GM19099 (cell line): ENCODE data around the gene COL2A1.

Experiments
- POLR2A ChIP-seq: IDR thresholded peaks from 3 replicates; pipeline ENCODE4 v1.6.1; 2011; ENCODE audit warnings: low read depth; ENCODE audit not compliant: insufficient read length; ENCODE audit errors: extremely low read depth

Gene COL2A1

GRCh38 chr12:48036818-48037217 lies 32.5 kb upstream of the COL2A1 start:
- no peak for TF ChIP-seq POLR2A

DNA sequence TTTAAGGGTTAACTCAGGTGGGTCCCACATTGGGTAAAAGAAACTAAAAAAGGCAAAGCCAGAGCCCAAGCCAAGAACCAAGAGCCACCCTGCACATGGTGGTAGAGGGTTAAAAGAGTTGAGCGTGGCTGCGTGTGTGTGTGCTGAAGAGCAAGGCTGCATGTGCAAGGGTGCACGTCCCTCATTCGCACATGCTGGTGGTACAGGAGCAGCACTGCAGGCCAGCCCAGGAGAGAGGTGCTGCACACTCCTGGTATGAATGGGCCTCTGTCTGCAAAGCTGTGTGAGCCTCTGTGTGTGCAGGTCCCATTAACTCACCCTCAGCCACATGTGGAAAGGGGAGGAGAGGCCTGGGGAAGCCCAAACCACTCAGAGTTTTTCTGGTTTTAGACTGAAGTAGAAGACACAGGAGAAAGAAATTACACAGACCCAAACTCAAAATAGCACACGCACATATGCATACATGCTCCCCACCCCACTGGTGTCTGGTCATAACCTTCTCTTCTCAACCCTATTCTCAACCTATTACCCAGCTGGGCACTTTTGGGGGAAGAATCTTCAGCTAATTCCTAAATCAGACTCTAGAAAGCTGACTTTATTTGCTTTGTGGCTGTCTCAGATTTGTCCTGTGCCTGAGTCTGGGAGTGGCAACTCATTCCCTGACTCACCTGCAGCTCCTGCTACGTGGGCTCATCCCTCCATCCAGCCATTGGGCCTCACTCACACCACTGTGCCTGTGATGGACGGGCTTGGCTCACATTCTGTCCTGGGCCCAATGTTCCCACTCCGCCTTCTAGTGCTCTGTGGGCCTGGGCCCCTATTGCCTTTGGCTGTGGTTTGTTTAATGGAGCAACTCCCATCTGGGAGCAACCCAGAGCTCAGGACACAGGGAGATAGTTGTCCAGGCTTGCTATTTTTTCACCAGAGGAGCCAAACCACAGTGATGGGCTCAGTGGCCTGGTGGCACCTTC lies 30.8 kb upstream of the COL2A1 start:
- no peak for TF ChIP-seq POLR2A

- TF ChIP-seq POLR2A: no peak
These were observed 29.2 kb upstream of the COL2A1 start for GRCh38 chr12:48033451-48033850.

- TF ChIP-seq POLR2A: no peak
These were observed 28.3 kb upstream of the COL2A1 start for GRCh38 chr12:48032597-48032996.

DNA sequence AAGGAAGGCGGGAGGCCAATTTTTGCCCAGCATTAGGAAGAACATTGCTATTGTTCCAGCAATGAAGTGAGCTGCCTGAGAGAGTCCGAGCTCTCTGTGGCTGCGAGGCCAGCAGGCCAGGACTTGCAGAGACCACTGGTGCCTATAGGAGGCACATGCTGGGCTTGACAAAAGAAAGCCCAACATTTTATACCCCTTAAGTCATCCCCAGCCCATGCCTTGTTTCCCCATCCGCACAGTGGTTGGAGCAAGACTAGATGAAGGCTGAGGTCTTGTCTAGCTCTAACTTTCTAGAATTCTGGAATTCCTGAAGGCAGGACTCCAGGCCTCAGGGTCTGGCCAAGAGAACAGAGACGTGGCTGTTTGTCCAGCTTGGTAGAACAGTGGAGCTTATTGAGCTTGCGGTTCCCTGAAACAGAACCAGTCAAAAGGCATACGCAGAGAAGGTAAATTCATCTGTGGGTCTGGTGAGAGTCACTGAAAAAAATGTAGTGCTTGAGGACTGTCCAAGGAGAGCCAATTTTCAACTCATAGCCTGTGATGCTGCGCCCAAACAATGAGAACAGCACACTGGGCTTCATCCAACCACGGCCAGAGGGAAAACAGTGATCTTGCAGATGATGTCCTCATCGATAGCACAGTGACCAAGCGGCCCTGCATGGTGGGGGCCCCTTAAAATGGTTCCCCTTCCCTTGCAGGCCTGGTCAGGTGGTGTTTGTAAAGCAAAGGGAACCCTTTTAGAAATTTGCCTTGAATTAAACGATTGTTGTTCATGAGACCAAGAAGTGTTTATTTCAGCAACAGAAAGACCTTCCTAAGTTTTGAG lies 27.1 kb upstream of the COL2A1 start:
- TF ChIP-seq POLR2A: no peak

DNA sequence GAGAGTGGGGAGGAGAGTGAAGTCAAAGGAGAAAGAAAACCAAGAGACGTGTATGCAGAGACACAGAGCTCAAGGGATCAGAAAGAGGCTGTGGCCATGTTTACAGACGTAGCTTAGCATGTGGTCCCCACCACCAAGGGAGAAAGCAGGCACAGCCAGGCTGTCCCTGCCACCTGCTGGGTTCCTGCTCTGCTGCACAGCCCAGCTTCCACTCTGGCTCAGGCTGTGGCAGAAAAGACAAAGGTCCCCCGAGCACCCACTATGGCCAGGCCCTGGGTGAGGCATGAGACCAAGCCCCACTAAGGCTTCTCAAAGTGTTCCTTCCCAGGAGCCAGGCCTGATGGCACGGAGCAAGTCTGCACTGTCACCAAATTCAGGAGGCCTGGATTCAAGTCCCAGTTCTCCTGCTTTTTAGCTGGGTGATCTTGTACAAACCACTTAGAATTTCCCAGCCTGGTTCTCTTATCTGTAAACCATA lies 25.9 kb upstream of the COL2A1 start:
- no peak for TF ChIP-seq POLR2A

GRCh38 chr12:48029491-48030172 lies 25.4 kb upstream of the COL2A1 start:
- TF ChIP-seq POLR2A: no peak

GRCh38 chr12:48028541-48029431 lies 24.5 kb upstream of the COL2A1 start:
- no peak for TF ChIP-seq POLR2A

GRCh38 chr12:48027183-48028002 lies 23.1 kb upstream of the COL2A1 start:
- TF ChIP-seq POLR2A: no peak

DNA sequence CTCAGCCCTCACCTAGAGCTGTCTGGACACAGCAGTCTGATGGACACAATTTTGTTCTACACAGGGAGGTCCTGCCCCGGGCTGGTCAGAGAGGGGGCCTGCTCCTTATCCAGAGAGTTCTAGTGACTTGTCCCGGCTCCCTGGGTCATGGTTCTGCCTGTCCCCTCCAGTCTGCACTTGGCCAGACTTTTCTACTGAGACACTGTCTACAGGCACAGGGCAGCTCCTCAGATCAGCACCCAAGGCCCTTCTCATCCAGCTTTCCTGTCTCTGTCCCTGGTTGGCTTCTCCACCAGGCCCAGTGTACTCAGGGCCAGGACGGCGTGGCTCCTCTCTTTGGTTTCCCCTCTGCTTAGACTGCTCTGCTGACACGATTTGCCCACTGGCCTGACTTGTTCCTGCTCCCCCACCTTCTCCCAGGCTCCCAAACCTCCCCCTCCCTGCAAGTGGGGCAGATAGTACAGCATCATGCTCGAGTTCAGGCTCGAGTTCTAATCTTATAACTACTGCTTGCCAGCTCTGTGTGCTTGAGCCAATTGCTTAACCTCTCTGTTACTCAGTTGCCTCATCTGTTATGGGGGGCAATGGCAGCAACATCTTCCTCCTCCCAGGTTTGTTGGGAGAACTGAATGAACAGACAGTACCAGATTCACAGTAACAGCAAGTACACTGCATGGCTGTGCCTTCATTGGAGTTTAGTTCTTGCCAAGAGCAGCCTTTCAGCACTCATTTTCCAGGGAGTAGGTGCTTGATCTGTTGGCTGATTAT lies 22.0 kb upstream of the COL2A1 start:
- TF ChIP-seq POLR2A: no peak

DNA sequence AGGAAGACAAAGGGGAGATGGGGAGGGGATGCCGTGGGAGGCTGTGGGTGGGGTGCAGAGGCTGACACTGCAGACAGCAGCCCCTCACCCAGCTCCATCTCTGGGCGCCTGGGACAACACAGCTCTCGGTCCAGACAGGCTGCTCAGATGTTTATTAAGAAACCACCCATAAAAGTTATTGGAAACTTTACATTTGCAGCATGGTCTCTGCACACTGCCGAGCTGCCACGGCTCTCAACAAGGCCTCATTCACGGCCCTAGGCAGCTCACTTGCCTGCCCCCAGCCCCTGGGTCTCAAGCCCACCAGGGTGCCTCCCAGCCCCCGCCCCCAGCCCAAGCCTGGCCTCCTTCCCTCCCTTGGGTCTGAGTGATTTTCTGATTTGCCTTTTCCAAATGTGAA lies 21.0 kb upstream of the COL2A1 start:
- TF ChIP-seq POLR2A: no peak

- TF ChIP-seq POLR2A: no peak
These were observed 20.5 kb upstream of the COL2A1 start for GRCh38 chr12:48024735-48025134.
